ENCODE measurements around the gene MMP8.

Gene MMP8

DNA sequence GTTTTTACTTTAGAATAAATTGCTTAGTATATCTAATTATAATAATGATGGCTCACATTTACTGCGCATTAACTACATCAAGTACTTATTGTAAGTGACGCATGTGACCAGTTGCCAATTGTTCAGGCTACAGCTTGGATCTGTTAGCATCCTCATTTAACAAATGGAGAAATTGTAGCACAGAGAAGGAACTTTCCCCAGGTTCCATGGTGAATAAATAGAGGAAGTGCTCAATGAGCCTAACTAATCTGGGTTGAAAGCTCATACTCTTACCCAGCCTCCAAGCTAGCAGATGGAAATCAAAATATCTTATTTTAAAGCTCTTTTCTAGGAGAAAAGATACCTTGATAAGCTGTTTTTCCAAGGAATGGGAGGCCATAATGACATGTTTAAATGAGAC, 39.0 kb downstream of the MMP8 start:
- POLR2A ChIA-PET, result no interaction called here
- TF ChIP-seq FOXM1 (IDR thresholded peaks at IDR 0.05; ENCODE audit: borderline replicate concordance) (no peak), FOXK2 (IDR thresholded peaks at IDR 0.05) (no peak), L3MBTL2 (conservative IDR thresholded peaks at IDR 0.05) (no peak), FOXA1 (IDR thresholded peaks at IDR 0.05) (no peak), PKNOX1 (IDR thresholded peaks at IDR 0.05) (no peak), ARNT (IDR thresholded peaks at IDR 0.05) (no peak), SUZ12 (IDR thresholded peaks at IDR 0.05) (no peak), ZNF384 (IDR thresholded peaks at IDR 0.05) (no peak)
- DNase-seq (ENCODE audit: extremely low spot score), result no peak
- CTCF ChIA-PET, result interaction anchor here (1.1 kb wide), 1 partner anchor 396 kb away, joined by 3 read pairs; no protein-coding TSS in a partner anchor

DNA sequence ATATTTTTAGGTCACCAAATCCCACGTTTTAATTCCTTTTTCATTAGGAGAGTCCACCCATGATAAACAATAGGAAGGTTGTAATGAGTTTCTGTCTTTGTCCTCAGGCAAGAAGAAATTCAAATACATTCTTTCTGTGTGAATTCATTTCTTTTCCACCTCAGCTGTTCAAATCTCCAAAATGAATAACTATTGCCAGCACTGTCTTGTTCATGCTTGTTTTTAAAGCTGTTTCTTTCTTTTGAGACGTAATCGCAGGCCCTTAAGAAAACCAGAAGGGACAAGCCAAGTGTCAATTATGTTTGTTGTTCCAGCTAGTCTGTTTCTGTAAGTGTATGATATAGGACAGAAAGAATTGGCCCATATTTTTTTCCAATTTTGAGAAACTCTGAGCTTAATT, 39.4 kb downstream of the MMP8 start:
- CTCF ChIA-PET, result interaction anchor here (1.1 kb wide), 1 partner anchor 396 kb away, joined by 3 read pairs; no protein-coding TSS in a partner anchor
- POLR2A ChIA-PET, result no interaction called here

GRCh38 chr11:102683277-102683676, 41.5 kb downstream of the MMP8 start:
- ChIA-PET POLR2A (no interaction called here), CTCF (no interaction called here)
- no peak for DNase-seq (ENCODE audit: extremely low spot score)
- TF ChIP-seq ARNT (IDR thresholded peaks at IDR 0.05) (no peak), NFRKB (IDR thresholded peaks at IDR 0.05) (no peak), FOXK2 (IDR thresholded peaks at IDR 0.05) (no peak), ELF4 (IDR thresholded peaks at IDR 0.05) (no peak), SP1 (IDR thresholded peaks at IDR 0.05) (no peak)

More for the DNA sequence above, 39.4 kb downstream of the MMP8 start:
- no peak for DNase-seq (ENCODE audit: extremely low spot score)
- TF ChIP-seq CTBP1 (IDR thresholded peaks at IDR 0.05; ENCODE audit: borderline replicate concordance), result no peak
- TF ChIP-seq SUZ12 (IDR thresholded peaks at IDR 0.05), result no peak
- TF ChIP-seq ZNF384 (IDR thresholded peaks at IDR 0.05), result no peak
- no peak for TF ChIP-seq ARNT (IDR thresholded peaks at IDR 0.05)
- no peak for TF ChIP-seq FOXM1 (IDR thresholded peaks at IDR 0.05; ENCODE audit: borderline replicate concordance)
- TF ChIP-seq LEF1 (IDR thresholded peaks at IDR 0.05; ENCODE audit: borderline replicate concordance), result no peak
- no peak for TF ChIP-seq SP1 (IDR thresholded peaks at IDR 0.05)
- no peak for TF ChIP-seq FOXK2 (IDR thresholded peaks at IDR 0.05)
- no peak for TF ChIP-seq TARDBP (IDR thresholded peaks at IDR 0.05)
- TF ChIP-seq HDGF (IDR thresholded peaks at IDR 0.05; ENCODE audit: borderline replicate concordance), result no peak

- DNase-seq (ENCODE audit: extremely low spot score), result no peak
- TF ChIP-seq ELF4 (IDR thresholded peaks at IDR 0.05) (no peak), PKNOX1 (IDR thresholded peaks at IDR 0.05) (no peak), TARDBP (IDR thresholded peaks at IDR 0.05) (no peak)
- ChIA-PET POLR2A (interaction anchor here (0.5 kb wide), 1 partner anchor 18 kb away, joined by 3 read pairs; no protein-coding TSS in a partner anchor), CTCF (interaction anchor here (2.1 kb wide), 1 partner anchor 15 kb away, joined by 5 read pairs; no protein-coding TSS in a partner anchor)
Observed at GRCh38 chr11:102680945-102681344, 43.8 kb downstream of the MMP8 start.

DNA sequence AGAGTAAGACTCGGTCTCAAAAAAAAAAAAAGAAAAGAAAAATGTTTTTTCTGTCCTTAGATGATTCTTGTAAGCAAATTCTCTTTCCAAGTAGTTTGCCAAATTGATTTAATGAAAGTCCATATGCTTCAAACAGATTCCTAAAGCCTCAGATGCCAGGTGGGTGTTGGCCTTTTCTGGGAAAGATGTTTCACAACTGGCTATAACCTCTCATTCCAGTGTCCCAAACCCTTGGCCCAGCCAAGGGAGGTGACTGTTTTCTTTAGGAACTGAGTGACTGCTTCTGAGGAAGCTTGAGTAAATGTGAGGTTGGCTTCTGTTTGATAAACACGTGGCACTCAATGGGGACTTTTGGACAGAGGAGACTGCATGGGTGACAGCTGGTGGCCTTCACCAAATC, 46.7 kb downstream of the MMP8 start:
- POLR2A ChIA-PET, result no interaction called here
- CTCF ChIA-PET, result no interaction called here
- no peak for DNase-seq (ENCODE audit: extremely low spot score)
- TF ChIP-seq TARDBP (IDR thresholded peaks at IDR 0.05) (no peak), PKNOX1 (IDR thresholded peaks at IDR 0.05) (no peak), FOXM1 (IDR thresholded peaks at IDR 0.05; ENCODE audit: borderline replicate concordance) (no peak), ARNT (IDR thresholded peaks at IDR 0.05) (no peak), BHLHE40 (IDR thresholded peaks at IDR 0.05; ENCODE audit: borderline replicate concordance) (no peak), ZNF384 (IDR thresholded peaks at IDR 0.05) (no peak), SUZ12 (IDR thresholded peaks at IDR 0.05) (no peak), FOXA1 (IDR thresholded peaks at IDR 0.05) (no peak), FOXK2 (IDR thresholded peaks at IDR 0.05) (no peak), CTBP1 (IDR thresholded peaks at IDR 0.05; ENCODE audit: borderline replicate concordance) (no peak), SP1 (IDR thresholded peaks at IDR 0.05) (no peak), L3MBTL2 (conservative IDR thresholded peaks at IDR 0.05) (no peak), NFRKB (IDR thresholded peaks at IDR 0.05) (no peak), HDGF (IDR thresholded peaks at IDR 0.05; ENCODE audit: borderline replicate concordance) (no peak), LEF1 (IDR thresholded peaks at IDR 0.05; ENCODE audit: borderline replicate concordance) (no peak), ELF4 (IDR thresholded peaks at IDR 0.05) (no peak)

DNA sequence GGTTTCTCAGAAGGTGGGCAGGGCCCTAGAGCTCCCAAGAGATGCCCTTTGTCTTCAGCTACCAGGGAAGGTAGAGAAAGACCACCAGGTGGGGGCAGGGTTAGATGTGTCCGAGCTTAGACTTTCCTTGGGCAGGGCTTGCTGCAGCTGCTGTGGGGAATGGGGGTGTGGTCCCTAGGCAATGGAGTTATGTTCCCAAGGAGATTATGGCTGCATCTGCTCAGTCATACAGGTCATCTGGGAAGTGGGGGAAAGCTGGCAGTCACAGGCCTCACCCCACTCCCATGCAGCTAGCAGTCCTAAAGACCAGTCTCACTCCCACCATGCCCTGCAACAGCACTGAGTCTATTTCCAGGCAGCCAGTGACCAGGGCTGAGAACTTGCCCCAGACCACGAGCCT, 48.7 kb downstream of the MMP8 start:
- DNase-seq (ENCODE audit: extremely low spot score), result no peak
- ChIA-PET POLR2A (no interaction called here), CTCF (interaction anchor here (0.6 kb wide), 1 partner anchor 204 kb away, joined by 3 read pairs; no protein-coding TSS in a partner anchor)
- TF ChIP-seq TARDBP (IDR thresholded peaks at IDR 0.05) (no peak), CTBP1 (IDR thresholded peaks at IDR 0.05; ENCODE audit: borderline replicate concordance) (no peak), FOXK2 (IDR thresholded peaks at IDR 0.05) (no peak), LEF1 (IDR thresholded peaks at IDR 0.05; ENCODE audit: borderline replicate concordance) (no peak), FOXA1 (IDR thresholded peaks at IDR 0.05) (no peak), ARNT (IDR thresholded peaks at IDR 0.05) (no peak), HDGF (IDR thresholded peaks at IDR 0.05; ENCODE audit: borderline replicate concordance) (no peak), BHLHE40 (IDR thresholded peaks at IDR 0.05; ENCODE audit: borderline replicate concordance) (no peak), L3MBTL2 (conservative IDR thresholded peaks at IDR 0.05) (no peak), ZNF384 (IDR thresholded peaks at IDR 0.05) (no peak), FOXM1 (IDR thresholded peaks at IDR 0.05; ENCODE audit: borderline replicate concordance) (no peak), ELF4 (IDR thresholded peaks at IDR 0.05) (no peak), SUZ12 (IDR thresholded peaks at IDR 0.05) (no peak)

DNA sequence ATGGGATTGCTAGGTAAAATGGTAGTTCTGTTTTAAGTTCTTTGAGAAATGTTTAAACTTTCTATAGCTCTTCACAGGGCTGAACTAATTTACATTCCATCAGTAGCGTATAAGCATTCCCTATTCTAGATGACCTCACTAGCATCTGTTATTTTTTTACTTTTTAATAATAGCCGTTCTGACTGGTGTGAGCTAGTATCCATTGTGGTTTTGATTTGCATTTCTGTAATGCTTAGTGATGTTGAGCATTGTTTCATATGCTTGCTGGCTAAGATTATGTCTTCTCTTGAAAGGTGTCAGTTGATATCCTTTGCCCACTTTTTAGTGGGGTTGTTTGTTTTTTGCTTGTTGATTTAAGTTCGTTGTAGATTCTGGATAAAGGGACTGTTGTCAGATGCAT, 55.1 kb downstream of the MMP8 start:
- POLR2A ChIA-PET, result no interaction called here
- CTCF ChIA-PET, result no interaction called here
- no peak for DNase-seq (ENCODE audit: extremely low spot score)
- TF ChIP-seq BHLHE40 (IDR thresholded peaks at IDR 0.05; ENCODE audit: borderline replicate concordance), result no peak
- TF ChIP-seq HDGF (IDR thresholded peaks at IDR 0.05; ENCODE audit: borderline replicate concordance), result no peak
- TF ChIP-seq ZNF384 (IDR thresholded peaks at IDR 0.05), result no peak
- TF ChIP-seq SUZ12 (IDR thresholded peaks at IDR 0.05), result no peak
- no peak for TF ChIP-seq ARNT (IDR thresholded peaks at IDR 0.05)

Data from HEK293T (cell line).